A673 (cell line): ENCODE results near the gene SPPL2B. TPM values are rescaled to one million over a fixed set of nuclear protein-coding genes. Genes with fewer than 3 reads are reported as not detected.
"Not testable (repeated sequence)": the region's sequence is repeated elsewhere in the genome, so short reads cannot be mapped to it uniquely, and the experiment has no call there.

Experiments
- Bru-seq: library from RNA; stranded (reverse); fragments of 400-500 nt; gene quantifications from one replicate; lab custom pipeline; 2021; lab: Mats Ljungman, UMichigan
- BruChase-seq, 2 experiments: library from RNA; stranded (reverse); fragments of 400-500 nt; gene quantifications; one replicate each; lab custom pipeline; 2021; lab: Mats Ljungman, UMichigan
- BruUV-seq: library from RNA; stranded (reverse); fragments of 400-500 nt; replicated peaks from 2 replicates; lab custom pipeline; 2021; lab: Mats Ljungman, UMichigan
- CTCF ChIA-PET: fragments of 300-600 bp; sonication (Branson Sonifier 250); formaldehyde crosslinking; loops from one replicate; lab custom pipeline; 2022; ENCODE audit warnings: antibody characterized with exemption; lab: Charles Lee
- POLR2A ChIA-PET: fragments of 300-600 bp; sonication (Branson Sonifier 250); formaldehyde crosslinking; loops from one replicate; lab custom pipeline; 2022; ENCODE audit warnings: antibody characterized with exemption; ENCODE audit not compliant: low non-redundant PET; lab: Charles Lee
- DNase-seq: peaks from one replicate; pipeline ENCODE4 v3.0.0-alpha.2; 2015; ENCODE audit warnings: low spot score
- H3K27ac ChIP-seq: fragments of 200-600 bp; sonication (generic); 2 replicates; pipeline ENCODE4 v1.5.1; 2016; ENCODE audit warnings: mixed run types, low read depth, mild to moderate bottlenecking, mixed read lengths, antibody characterized with exemption, low read length; ENCODE audit not compliant: poor library complexity, severe bottlenecking
- H3K27me3 ChIP-seq: fragments of 200-600 bp; sonication (generic); replicated peaks from 2 replicates; pipeline ENCODE4 v1.6.1; 2017; ENCODE audit warnings: mixed run types, low read depth, mild to moderate bottlenecking, mixed read lengths, antibody characterized with exemption, low read length; ENCODE audit not compliant: insufficient read depth, poor library complexity
- H3K36me3 ChIP-seq: fragments of 200-600 bp; sonication (generic); 2 replicates; pipeline ENCODE4 v1.6.1; 2016; ENCODE audit warnings: mixed run types, mild to moderate bottlenecking, mixed read lengths, antibody characterized with exemption, low read length; ENCODE audit not compliant: insufficient read depth, poor library complexity, severe bottlenecking
- H3K4me1 ChIP-seq: fragments of 200-600 bp; sonication (generic); 2 replicates; pipeline ENCODE4 v1.6.1; 2017; ENCODE audit warnings: mixed run types, mild to moderate bottlenecking, mixed read lengths, antibody characterized with exemption, low read length; ENCODE audit not compliant: insufficient read depth, poor library complexity, severe bottlenecking
- H3K4me3 ChIP-seq: fragments of 200-600 bp; sonication (generic); 2 replicates; pipeline ENCODE4 v1.5.1; 2016; ENCODE audit warnings: low read depth, mixed run types, mild to moderate bottlenecking, mixed read lengths, low read length; ENCODE audit not compliant: poor library complexity, severe bottlenecking
- H3K9me3 ChIP-seq: fragments of 200-600 bp; sonication (generic); 2 replicates; pipeline ENCODE4 v1.6.1; 2016; ENCODE audit warnings: mixed run types, low read depth, mild to moderate bottlenecking, mixed read lengths, antibody characterized with exemption, low read length; ENCODE audit not compliant: poor library complexity, severe bottlenecking
- CTCF ChIP-seq: fragments of 300-800, 200-600 bp; sonication (generic); conservative IDR thresholded peaks from 2 replicates; pipeline ENCODE4 v1.5.1; 2017; ENCODE audit warnings: low read depth, mild to moderate bottlenecking, antibody characterized with exemption, low read length, moderate library complexity, mixed read lengths
- EZH2 ChIP-seq: fragments of 200-600 bp; sonication (generic); IDR thresholded peaks from 2 replicates; pipeline ENCODE4 v1.6.1; 2017; ENCODE audit warnings: borderline replicate concordance, low read depth, mild to moderate bottlenecking, mixed read lengths, antibody characterized with exemption, low read length; ENCODE audit not compliant: poor library complexity, severe bottlenecking
- intact Hi-C: fragments of 100-400 bp; cut with micrococcal nuclease; formaldehyde crosslinking; loops from one replicate; pipeline ENCODE4 v1.10.0; 2022; ENCODE audit not compliant: unreplicated experiment
- long read RNA-seq: library from polyadenylated mRNA; stranded (forward); transcript quantifications from one replicate; pipeline ENCODE4 v2.0.0, GENCODE V29; 2022
- total RNA-seq: library from RNA; stranded (reverse); gene quantifications from 2 replicates; pipeline ENCODE4 v1.2.3, GENCODE V29; 2021

SPPL2B gene
- total RNA-seq, result 86.8 and 94.2 TPM in 2 replicates
- Bru-seq, nascent RNA, result percentile 53 among the genes with signal in this experiment
- percentile 64 among the genes with signal in this experiment for BruChase-seq, experiment 1, labeled RNA remaining after a 2-hour chase
- percentile 78 among the genes with signal in this experiment for BruChase-seq, experiment 2, labeled RNA remaining after a 6-hour chase
- long read RNA-seq, transcript SPPL2B-209 (15 exons, 3,456 nt), result major isoform, 13 of 111 reads
- long read RNA-seq, partial matches to known transcripts, result 35 of 111 reads
- long read RNA-seq, other reads (novel, unspliced or antisense), result 56 of 111 reads

- intact Hi-C loops, result loop anchor here (5.0 kb wide), 1 partner anchor 59 kb away; no protein-coding TSS in a partner anchor
- no TSS peak for BruUV-seq
These were observed at the start of gene SPPL2B, which contains the start of gene LSM7 for GRCh38 chr19:2328401-2329148. SPPL2B (plus strand) TSS chr19:2328684; CDS start chr19:2328710, 26 bp downstream. LSM7 (minus strand) TSS chr19:2328586; CDS start chr19:2328566, 20 bp downstream.

GRCh38 chr19:2280633-2281264, 47.7 kb upstream of the SPPL2B start:
- intact Hi-C loops, result no loop called here
- BruUV-seq, result no TSS peak
- CTCF ChIA-PET, result no interaction called here

More at GRCh38 chr19:2328401-2329148, at the start of gene SPPL2B, which contains the start of gene LSM7:
- POLR2A ChIA-PET, result no interaction called here
- peak within 1 kb of the TSS; percentile 99 for H3K4me3 ChIP-seq
- H3K9me3 ChIP-seq, result no peaks in the 10 kb centered on the region
- peaks cover 1% of the 10 kb centered on the region for H3K36me3 ChIP-seq
- peak within 1 kb of the TSS; percentile 85 for H3K27ac ChIP-seq
- H3K27me3 ChIP-seq, result no peaks in the 10 kb centered on the region
- CTCF ChIA-PET, result interaction anchor here (0.5 to 0.8 kb wide), 2 partner anchors 14 to 96 kb away, joined by 3 read pairs; no protein-coding TSS in a partner anchor
- no peak for TF ChIP-seq CTCF
- TF ChIP-seq EZH2, result no peak
- peak; percentile 94 for DNase-seq
- H3K4me1 ChIP-seq, result peaks cover 29% of the 10 kb centered on the region

GRCh38 chr19:2281265-2282061, 47.0 kb upstream of the SPPL2B start:
- H3K9me3 ChIP-seq, CTCF ChIA-PET, H3K27ac ChIP-seq, DNase-seq, H3K4me1 ChIP-seq, H3K27me3 ChIP-seq, H3K36me3 ChIP-seq, BruUV-seq, H3K4me3 ChIP-seq, intact Hi-C loops: not testable (repeated sequence)
- POLR2A ChIA-PET, result interaction anchor here (0.6 kb wide), 1 partner anchor 25 kb away, joined by 6 read pairs; the partner anchor contains the start of gene JSRP1

More at GRCh38 chr19:2280633-2281264, 47.7 kb upstream of the SPPL2B start:
- H3K4me3 ChIP-seq, result no peak overlapping the region
- POLR2A ChIA-PET, result interaction anchor here (0.6 kb wide), 1 partner anchor 25 kb away, joined by 6 read pairs; the partner anchor contains the start of gene JSRP1
- TF ChIP-seq EZH2 (no peak), CTCF (no peak)
- H3K27ac ChIP-seq, result no peak overlapping the region
- H3K27me3 ChIP-seq, result no peaks in the 10 kb centered on the region
- H3K9me3 ChIP-seq, result no peaks in the 10 kb centered on the region
- no peak for DNase-seq
- H3K4me1 ChIP-seq, result no peaks in the 10 kb centered on the region
- H3K36me3 ChIP-seq, result peaks cover 4% of the 10 kb centered on the region
